Endothelial cell of umbilical vein (primary cell): Measurements from ENCODE around the gene C17orf113. TPM values are rescaled to one million over a fixed set of nuclear protein-coding genes. Genes with fewer than 3 reads are reported as not detected.

Source experiments
- BruUV-seq: library from RNA; stranded (reverse); fragments of 400-500 nt; replicated peaks from 2 replicates; lab custom pipeline; 2021; lab: Mats Ljungman, UMichigan
- CTCF ChIA-PET: fragments of 300-600, 350-600 bp; sonication (Branson Sonifier 250); formaldehyde crosslinking; loops from one replicate; lab custom pipeline; 2021; ENCODE audit warnings: antibody characterized with exemption, inconsistent platforms; lab: Charles Lee
- POLR2A ChIA-PET: fragments of 300-600, 350-600 bp; sonication (Branson Sonifier 250); formaldehyde crosslinking; loops from one replicate; lab custom pipeline; 2021; ENCODE audit warnings: antibody characterized with exemption, inconsistent platforms; lab: Charles Lee
- DNase-seq: peaks from one replicate; pipeline ENCODE4 v3.0.0-alpha.2; 2011; ENCODE audit warnings: low read depth, low spot score
- FAIRE-seq: peaks from 2 replicates; lab custom pipeline; 2011; peaks lifted over from hg19 to GRCh38; lab: Jason Lieb, UNC
- H2AFZ ChIP-seq: 2 replicates; pipeline ENCODE4 v1.6.0; 2012; ENCODE audit warnings: low read depth, low read length, control low read depth, inconsistent platforms
- H3K27ac ChIP-seq: 2 replicates; pipeline ENCODE4 v1.5.1; 2011; ENCODE audit warnings: low read depth, mild to moderate bottlenecking, control low read depth, low read length, moderate library complexity; ENCODE audit not compliant: insufficient read depth
- H3K27me3 ChIP-seq, 2 experiments: 2 replicates each; pipeline versions ENCODE4 v1.6.0 to v1.6.1; 2011; ENCODE audit warnings: low read length in 2 of 2, mixed read lengths in 1 of 2; ENCODE audit not compliant: control insufficient read depth in 2 of 2, insufficient read depth in 2 of 2
- H3K36me3 ChIP-seq, 2 experiments: 2 replicates in 1 of 2; 3 replicates in 1 of 2; pipeline ENCODE4 v1.5.1; 2011; ENCODE audit warnings: low read length in 2 of 2, mild to moderate bottlenecking in 1 of 2, moderate library complexity in 1 of 2; ENCODE audit not compliant: control insufficient read depth in 2 of 2, insufficient read depth in 2 of 2; ENCODE audit errors: extremely low read depth in 1 of 2
- H3K4me1 ChIP-seq: 3 replicates; pipeline ENCODE4 v1.5.1; 2011; ENCODE audit warnings: mild to moderate bottlenecking, low read length; ENCODE audit not compliant: control insufficient read depth, insufficient read depth; ENCODE audit errors: extremely low read depth
- H3K4me2 ChIP-seq: 2 replicates; pipeline ENCODE4 v1.6.1; 2011; ENCODE audit warnings: low read length, control low read depth, mixed read lengths; ENCODE audit not compliant: insufficient read depth
- H3K4me3 ChIP-seq, 3 experiments: fragments of 200-600 bp in 1 of 3; sonication (generic), shearing (Covaris generic) in 1 of 3; replicated peaks in 1 of 3; 2 replicates each; pipeline ENCODE4 v1.5.1; 2011 to 2016; ENCODE audit warnings: control low read depth in 3 of 3, low read length in 3 of 3, mild to moderate bottlenecking in 2 of 3, inconsistent platforms in 1 of 3, low read depth in 1 of 3, moderate library complexity in 1 of 3; ENCODE audit not compliant: insufficient read depth in 1 of 3
- H3K79me2 ChIP-seq: 2 replicates; pipeline ENCODE4 v1.6.0; 2012; ENCODE audit warnings: low read length, inconsistent platforms; ENCODE audit not compliant: control insufficient read depth, insufficient read depth
- H3K9ac ChIP-seq: replicated peaks from 2 replicates; pipeline ENCODE3; 2011; ENCODE audit warnings: low read length, control low read depth; ENCODE audit not compliant: insufficient read depth; ENCODE audit errors: extremely low read depth
- H3K9me1 ChIP-seq: replicated peaks from 3 replicates; pipeline ENCODE4 v1.6.0; 2011; ENCODE audit warnings: mild to moderate bottlenecking, low read length; ENCODE audit not compliant: control insufficient read depth, insufficient read depth; ENCODE audit errors: extremely low read depth
- H3K9me3 ChIP-seq: replicated peaks from 2 replicates; pipeline ENCODE4 v1.5.1; 2012; ENCODE audit warnings: low read length, inconsistent platforms; ENCODE audit not compliant: control insufficient read depth, insufficient read depth
- H4K20me1 ChIP-seq: replicated peaks from 2 replicates; pipeline ENCODE3; 2011; ENCODE audit warnings: mild to moderate bottlenecking, low read length; ENCODE audit not compliant: control insufficient read depth, insufficient read depth; ENCODE audit errors: extremely low read depth
- EZH2 ChIP-seq: IDR thresholded peaks from 2 replicates; pipeline ENCODE4 v1.6.1; 2012; ENCODE audit warnings: borderline replicate concordance, low read depth, mild to moderate bottlenecking, moderate library complexity, low read length, inconsistent platforms; ENCODE audit not compliant: severe bottlenecking
- FOS ChIP-seq: IDR thresholded peaks from 2 replicates; pipeline ENCODE4 v1.6.1; 2011; ENCODE audit warnings: mild to moderate bottlenecking, low read length, moderate library complexity, borderline replicate concordance; ENCODE audit not compliant: insufficient read depth
- GATA2 ChIP-seq: IDR thresholded peaks from 2 replicates; pipeline ENCODE4 v1.7.0; 2011; ENCODE audit warnings: low read depth, mild to moderate bottlenecking, moderate library complexity, mixed read lengths, low read length; ENCODE audit not compliant: insufficient read length, insufficient read depth
- JUN ChIP-seq: IDR thresholded peaks from 2 replicates; pipeline ENCODE4 v1.6.1; 2011; ENCODE audit warnings: borderline replicate concordance, low read depth; ENCODE audit not compliant: insufficient read length, insufficient read depth
- MYC ChIP-seq: IDR thresholded peaks from one replicate; pipeline ENCODE4 v1.6.1; 2011; ENCODE audit warnings: mild to moderate bottlenecking, low read depth, low read length
- POLR2A ChIP-seq: IDR thresholded peaks from 2 replicates; pipeline ENCODE4 v1.6.1; 2012; ENCODE audit warnings: low read depth, mild to moderate bottlenecking, control low read depth, low read length
- POLR2AphosphoS5 ChIP-seq: IDR thresholded peaks from 2 replicates; pipeline ENCODE4 v1.6.1; 2012; ENCODE audit warnings: low read depth, mild to moderate bottlenecking, control low read depth, low read length, moderate library complexity; ENCODE audit not compliant: insufficient read depth
- dilution Hi-C: fragments of 300-500 bp; cut with MboI; formaldehyde crosslinking; loops from one replicate; pipeline ENCODE4 v1.15.0; 2019; ENCODE audit warnings: low sequenced_read_pairs; ENCODE audit not compliant: extremely low pct_ligation_motif_present
- intact Hi-C: fragments of 100-400 bp; cut with micrococcal nuclease; formaldehyde crosslinking; loops from one replicate; pipeline ENCODE4 v1.10.0; 2022
- polyA plus RNA-seq, 4 experiments: library from polyadenylated mRNA; depleted of rRNA in 3 of 4; stranded (reverse) in 3 of 4; unstranded in 1 of 4; fragments of >200 nt; gene quantifications; 2 replicates each; pipeline versions ENCODE4 v1.2.1 to v1.2.3, GENCODE V29; 2011 to 2012; ENCODE audit warnings: missing spikeins in 1 of 4
- total RNA-seq: library from RNA; stranded (reverse); gene quantifications from 2 replicates; pipeline ENCODE4 v1.2.3, GENCODE V29; 2021
- TF ChIP-seq, protein P1 (sequence below), 2 donors: IDR thresholded peaks; 1 replicate in 1 of 2; 2 replicates in 1 of 2; pipeline ENCODE4 v1.5.1; 2011; ENCODE audit warnings: low read length in 2 of 2, mild to moderate bottlenecking in 2 of 2, moderate library complexity in 2 of 2, control low read depth in 1 of 2, inconsistent platforms in 1 of 2, low read depth in 1 of 2; ENCODE audit not compliant: insufficient read depth in 1 of 2; ENCODE audit errors: extremely low read depth in 1 of 2
- TF ChIP-seq, protein P2 (sequence below): IDR thresholded peaks from 2 replicates; pipeline ENCODE4 v1.6.1; 2011; ENCODE audit not compliant: insufficient read depth, insufficient read length

C17orf113 gene
- total and polyA plus RNA-seq, 2 donors (not counting 3 experiments of a cell fraction or from before 2014, with no cell fraction given), result 0.20 to 0.30 TPM

DNA sequence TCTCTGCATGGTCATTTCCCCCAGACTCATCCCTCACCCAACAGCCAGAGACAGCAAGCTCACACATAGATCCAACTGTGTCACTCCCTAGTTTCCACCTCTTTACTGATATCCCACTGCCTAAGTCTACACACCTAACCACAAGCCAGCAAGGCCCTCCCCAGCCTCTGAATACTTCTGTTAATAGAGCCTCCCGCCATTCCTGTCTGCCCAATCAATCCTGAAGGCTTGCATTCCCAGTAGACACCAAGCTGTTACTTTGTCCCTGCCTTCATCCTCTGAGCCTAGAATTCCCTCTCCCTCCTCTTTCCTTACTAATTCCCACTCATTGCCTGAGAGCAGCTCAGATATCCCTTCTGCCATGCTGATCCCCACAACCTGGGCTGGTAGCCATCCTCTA lies 4.7 kb downstream of the C17orf113 start:
- no peak overlapping the region for H3K4me3 ChIP-seq
- no peaks in the 10 kb centered on the region for H3K79me2 ChIP-seq
- CTCF ChIA-PET, result interaction anchor here (1.2 to 2.0 kb wide), 4 partner anchors 21 to 56 kb away, joined by 3 to 6 read pairs (median 5); partner anchors contain the start of gene NKIRAS2
- FAIRE-seq (no peak), DNase-seq (no peak)
- BruUV-seq, result no TSS peak
- no peaks in the 10 kb centered on the region for H4K20me1 ChIP-seq
- H3K4me1 ChIP-seq, result no peaks in the 10 kb centered on the region
- no peak overlapping the region for H3K9ac ChIP-seq
- H3K27ac ChIP-seq, result no peak overlapping the region
- POLR2A ChIA-PET, result no interaction called here
- H2AFZ ChIP-seq, result no peak overlapping the region
- TF ChIP-seq MYC, result no peak
- no peak for TF ChIP-seq FOS
- TF ChIP-seq POLR2A, result no peak
- no peak for TF ChIP-seq POLR2AphosphoS5
- TF ChIP-seq, protein P1, sequence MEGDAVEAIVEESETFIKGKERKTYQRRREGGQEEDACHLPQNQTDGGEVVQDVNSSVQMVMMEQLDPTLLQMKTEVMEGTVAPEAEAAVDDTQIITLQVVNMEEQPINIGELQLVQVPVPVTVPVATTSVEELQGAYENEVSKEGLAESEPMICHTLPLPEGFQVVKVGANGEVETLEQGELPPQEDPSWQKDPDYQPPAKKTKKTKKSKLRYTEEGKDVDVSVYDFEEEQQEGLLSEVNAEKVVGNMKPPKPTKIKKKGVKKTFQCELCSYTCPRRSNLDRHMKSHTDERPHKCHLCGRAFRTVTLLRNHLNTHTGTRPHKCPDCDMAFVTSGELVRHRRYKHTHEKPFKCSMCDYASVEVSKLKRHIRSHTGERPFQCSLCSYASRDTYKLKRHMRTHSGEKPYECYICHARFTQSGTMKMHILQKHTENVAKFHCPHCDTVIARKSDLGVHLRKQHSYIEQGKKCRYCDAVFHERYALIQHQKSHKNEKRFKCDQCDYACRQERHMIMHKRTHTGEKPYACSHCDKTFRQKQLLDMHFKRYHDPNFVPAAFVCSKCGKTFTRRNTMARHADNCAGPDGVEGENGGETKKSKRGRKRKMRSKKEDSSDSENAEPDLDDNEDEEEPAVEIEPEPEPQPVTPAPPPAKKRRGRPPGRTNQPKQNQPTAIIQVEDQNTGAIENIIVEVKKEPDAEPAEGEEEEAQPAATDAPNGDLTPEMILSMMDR (IDR thresholded peaks at IDR 0.05; ENCODE audit: extremely low read depth in 1 of 2, insufficient read depth in 1 of 2, low read depth in 1 of 2, low read length in 2 of 2), result no peak
- no peak for TF ChIP-seq EZH2
- TF ChIP-seq GATA2, result no peak
- no peak for TF ChIP-seq JUN
- TF ChIP-seq, protein P2, sequence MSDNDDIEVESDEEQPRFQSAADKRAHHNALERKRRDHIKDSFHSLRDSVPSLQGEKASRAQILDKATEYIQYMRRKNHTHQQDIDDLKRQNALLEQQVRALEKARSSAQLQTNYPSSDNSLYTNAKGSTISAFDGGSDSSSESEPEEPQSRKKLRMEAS, result no peak
- H3K36me3 ChIP-seq, result no peaks in the 10 kb centered on the region
- intact Hi-C loops (no loop called here), dilution Hi-C loops (no loop called here)
- no peaks in the 10 kb centered on the region for H3K9me1 ChIP-seq
- no peaks in the 10 kb centered on the region for H3K9me3 ChIP-seq
- peaks cover 3 to 8% of the 10 kb centered on the region in 2 experiments for H3K27me3 ChIP-seq
- no peak overlapping the region for H3K4me2 ChIP-seq
